Glutamatergic neuron (in vitro differentiated cells): Measurements from ENCODE around the gene ENPP5. TPM values are rescaled to one million over a fixed set of nuclear protein-coding genes. Genes with fewer than 3 reads are reported as not detected.
"Not testable (repeated sequence)": the region's sequence is repeated elsewhere in the genome, so short reads cannot be mapped to it uniquely, and the experiment has no call there.

ENCODE experiments used
- DNase-seq: peaks from one replicate; pipeline ENCODE4 v3.0.0; 2022
- H3K27ac Mint-ChIP-seq: one replicate; pipeline ENCODE4 v1.8.0; 2020; ENCODE audit warnings: mild to moderate bottlenecking, mixed read lengths, inconsistent platforms; ENCODE audit not compliant: unreplicated experiment
- H3K27me3 Mint-ChIP-seq: one replicate; pipeline ENCODE4 v1.8.0; 2020; ENCODE audit warnings: mild to moderate bottlenecking, moderate library complexity, mixed read lengths, inconsistent platforms; ENCODE audit not compliant: unreplicated experiment
- H3K36me3 Mint-ChIP-seq: one replicate; pipeline ENCODE4 v1.8.0; 2020; ENCODE audit warnings: mild to moderate bottlenecking, mixed read lengths, inconsistent platforms; ENCODE audit not compliant: unreplicated experiment
- H3K4me1 Mint-ChIP-seq: one replicate; pipeline ENCODE4 v1.8.0; 2020; ENCODE audit warnings: mild to moderate bottlenecking, low read depth, mixed read lengths, inconsistent platforms; ENCODE audit not compliant: unreplicated experiment
- H3K4me3 Mint-ChIP-seq: one replicate; pipeline ENCODE4 v1.8.0; 2020; ENCODE audit warnings: mild to moderate bottlenecking, mixed read lengths, inconsistent platforms; ENCODE audit not compliant: unreplicated experiment
- H3K9me3 Mint-ChIP-seq: one replicate; pipeline ENCODE4 v1.8.0; 2020; ENCODE audit warnings: mild to moderate bottlenecking, moderate library complexity, mixed read lengths, inconsistent platforms; ENCODE audit not compliant: unreplicated experiment
- CTCF ChIP-seq: fragments of 200-600 bp; sonication (generic); IDR thresholded peaks from one replicate; pipeline ENCODE4 v1.5.0; 2021; ENCODE audit not compliant: partially characterized antibody, unreplicated experiment
- total RNA-seq: library from RNA; stranded (reverse); fragmentation: NEBNext Ultra II Directional; extraction: Animal tissue kit (Norgen Biotek cat#: 25700); gene quantifications from one replicate; pipeline ENCODE4 v1.2.1, GENCODE V29; 2021; ENCODE audit not compliant: unreplicated experiment

Gene ENPP5
- total RNA-seq, 1 donor from 2014 or later, result 1.2 TPM

GRCh38 chr6:46159229-46159628 is 11.6 kb downstream of the ENPP5 start:
- Mint-ChIP-seq H3K27me3 (no peaks in the 10 kb centered on the region), H3K27ac (no peak overlapping the region), H3K9me3 (no peaks in the 10 kb centered on the region), H3K4me3 (no peak overlapping the region), H3K36me3 (no peaks in the 10 kb centered on the region), H3K4me1 (no peaks in the 10 kb centered on the region)
- no peak for DNase-seq
- TF ChIP-seq CTCF, result no peak

- Mint-ChIP-seq H3K4me3 (no peak overlapping the region), H3K27me3 (no peaks in the 10 kb centered on the region), H3K27ac (no peak overlapping the region), H3K4me1 (no peaks in the 10 kb centered on the region), H3K36me3 (no peaks in the 10 kb centered on the region), H3K9me3 (no peaks in the 10 kb centered on the region)
- TF ChIP-seq CTCF, result no peak
- DNase-seq, result no peak
Measured at GRCh38 chr6:46156701-46157100, 14.1 kb downstream of the ENPP5 start.

- not testable (repeated sequence) for DNase-seq, H3K4me3 Mint-ChIP-seq, H3K4me1 Mint-ChIP-seq, H3K36me3 Mint-ChIP-seq, H3K27me3 Mint-ChIP-seq, H3K27ac Mint-ChIP-seq, H3K9me3 Mint-ChIP-seq
Measured at GRCh38 chr6:46149066-46149465, 21.7 kb downstream of the ENPP5 start.

GRCh38 chr6:46144270-46144669 is 26.5 kb downstream of the ENPP5 start:
- no peak overlapping the region for H3K4me3 Mint-ChIP-seq

GRCh38 chr6:46138281-46138680 is 32.5 kb downstream of the ENPP5 start:
- no peak for DNase-seq
- Mint-ChIP-seq H3K27me3 (no peaks in the 10 kb centered on the region), H3K4me3 (no peak overlapping the region), H3K4me1 (no peaks in the 10 kb centered on the region), H3K27ac (no peak overlapping the region), H3K36me3 (no peaks in the 10 kb centered on the region), H3K9me3 (no peaks in the 10 kb centered on the region)
- no peak for TF ChIP-seq CTCF

More at GRCh38 chr6:46144270-46144669, 26.5 kb downstream of the ENPP5 start:
- Mint-ChIP-seq H3K4me1 (no peaks in the 10 kb centered on the region), H3K27me3 (no peaks in the 10 kb centered on the region), H3K9me3 (no peaks in the 10 kb centered on the region), H3K27ac (no peak overlapping the region), H3K36me3 (no peaks in the 10 kb centered on the region)
- no peak for DNase-seq
- no peak for TF ChIP-seq CTCF

- Mint-ChIP-seq H3K36me3 (no peaks in the 10 kb centered on the region), H3K27me3 (no peaks in the 10 kb centered on the region), H3K4me1 (no peaks in the 10 kb centered on the region), H3K4me3 (no peak overlapping the region), H3K27ac (no peak overlapping the region), H3K9me3 (no peaks in the 10 kb centered on the region)
- DNase-seq, result no peak
- TF ChIP-seq CTCF, result no peak
Measured at GRCh38 chr6:46137387-46137786, 33.4 kb downstream of the ENPP5 start.
